Ovary (tissue), 10 donors: ENCODE results near the gene TNP2. TPM values are rescaled to one million over a fixed set of nuclear protein-coding genes. Genes with fewer than 3 reads are reported as not detected.
A peak's percentile ranks its signal among the peaks of the same experiment; 100 is the strongest.

Experiments used
- DNase-seq, 5 donors: peaks; one replicate each; pipeline ENCODE4 v3.0.0-alpha.2; 2019 to 2020
- H3K27ac ChIP-seq, 2 donors: fragments of 200-600 bp; one replicate each; pipeline versions ENCODE4 v1.5.1 to v1.8.0; 2019 to 2022
- H3K27me3 ChIP-seq: fragments of 200-600 bp; one replicate; pipeline ENCODE4 v1.8.0; 2022
- H3K36me3 ChIP-seq: fragments of 200-600 bp; sonication (generic); one replicate; pipeline ENCODE4 v1.5.1; 2019
- H3K4me1 ChIP-seq: one replicate; pipeline ENCODE4 v1.8.1; 2013; ENCODE audit warnings: mild to moderate bottlenecking, moderate library complexity; ENCODE audit not compliant: insufficient read depth
- H3K4me3 ChIP-seq: fragments of 200-600 bp; sonication (generic); one replicate; pipeline ENCODE4 v1.5.1; 2017
- H3K9me3 ChIP-seq, 2 donors: fragments of 200-600 bp in 1 of 2; sonication (generic) in 1 of 2; one replicate each; pipeline versions ENCODE4 v1.5.1 to v1.8.1; 2013 to 2019; ENCODE audit warnings: mild to moderate bottlenecking in 1 of 2, moderate library complexity in 1 of 2
- CTCF ChIP-seq, 3 donors: fragments of 450-650 bp in 2 of 3; fragments of 200-600 bp in 1 of 3; IDR thresholded peaks; one replicate each; pipeline versions ENCODE4 v1.5.1 to v1.8.0; 2016 to 2022; ENCODE audit warnings: antibody characterized with exemption in 3 of 3, mild to moderate bottlenecking in 1 of 3
- EP300 ChIP-seq: sonication (generic); formaldehyde crosslinking; IDR thresholded peaks from one replicate; pipeline ENCODE4 v1.6.1; 2017; ENCODE audit warnings: antibody characterized with exemption
- POLR2A ChIP-seq: fragments of 450-650 bp; IDR thresholded peaks from one replicate; pipeline ENCODE4 v1.6.1; 2017; ENCODE audit warnings: antibody characterized with exemption, mild to moderate bottlenecking, moderate library complexity
- WGBS, 3 donors: extraction: QIAGEN DNeasy Blood & Tissue Kit in 1 of 3; methylation state at CpG; one replicate each; pipeline versions ENCODE4 v1.1.5 to v1.1.7; 2013 to 2017; 5-methylcytosine and 5-hydroxymethylcytosine counted together
- intact Hi-C, 4 donors: fragments of 100-400 bp; cut with DNase I; formaldehyde crosslinking; loops; one replicate each; pipeline versions ENCODE4 v1.11.0 to v1.15.1; 2022 to 2023
- long read RNA-seq, 3 donors: library from polyadenylated mRNA in 2 of 3; unstranded in 2 of 3; transcript quantifications; one replicate each; pipeline ENCODE4 v2.0.0 and lab custom pipeline, GENCODE V29; 2021 to 2026
- polyA plus RNA-seq, 2 donors: library from polyadenylated mRNA; stranded (reverse); fragments of 200-250 nt in 1 of 2; fragments of 350-450 nt in 1 of 2; fragmentation: Illumina TruSeq in 1 of 2; extraction: RNeasy Lipid Tissue Mini Kit (QIAGEN cat#74804) in 1 of 2; gene quantifications; one replicate each; pipeline ENCODE4 v1.2.3, GENCODE V29; 2013 to 2014
- total RNA-seq, 7 donors: library from RNA; depleted of rRNA in 2 of 7; stranded (reverse); fragments of >200 nt in 2 of 7; fragmentation: NEBNext Ultra II Directional in 3 of 7; extraction: Animal tissue kit (Norgen Biotek cat#: 25700) in 3 of 7; gene quantifications; one replicate each; pipeline versions ENCODE4 v1.1.0 to v1.2.4, GENCODE V29; 2016 to 2023
- donor health status: DM: no; HTN: no; CAD: no; lungs with moderate emphysema.
- donor health status: DM: no; HTN: no; CAD: no.
- donor health status: Bipolar disorder and iron deficiency.
- donor health status: DM: yes; HTN: yes; CAD: no.
- donor health status: DM: no; HTN: no; CAD: no.
- donor health status: DM: yes; HTN: yes; CAD: no.

Gene TNP2
- total RNA-seq = not detected
- polyA plus RNA-seq = not detected
- long read RNA-seq, donor 1 = 0 reads
- long read RNA-seq, donor 2 = 0 reads
- long read RNA-seq, donor 3 = 0 reads

- Histone ChIP-seq H3K36me3 (no peaks in the 10 kb centered on the region), H3K27ac (no peak within 1 kb of the TSS), H3K9me3 (no peaks in the 10 kb centered on the region), H3K4me1 (no peaks in the 10 kb centered on the region), H3K4me3 (no peak within 1 kb of the TSS), H3K27me3 (no peaks in the 10 kb centered on the region)
- TF ChIP-seq CTCF (IDR thresholded peaks at IDR 0.05) (no peak), EP300 (no peak), POLR2A (no peak)
- 95 to 97% (median 97%) methylated on average over 11 of the region's 11 CpGs for WGBS, 3 donors
- no peak for DNase-seq
- intact Hi-C loops = no loop called here
Measured at GRCh38 chr16:11268921-11269375, at the start of gene TNP2. Gene TNP2, minus strand, starts transcription at chr16:11269325. Its CDS starts 63 bp downstream, at chr16:11269262.

- Histone ChIP-seq H3K9me3 (no peaks in the 10 kb centered on the region), H3K4me1 (peaks cover 2% of the 10 kb centered on the region), H3K4me3 (no peak overlapping the region), H3K27ac (no peak overlapping the region), H3K36me3 (no peaks in the 10 kb centered on the region), H3K27me3 (no peaks in the 10 kb centered on the region)
- intact Hi-C loops = no loop called here
- 85 to 98% (median 95%) methylated on average over 8 of the region's 8 CpGs for WGBS, 3 donors
- TF ChIP-seq EP300 (no peak), CTCF (IDR thresholded peaks at IDR 0.05) (no peak), POLR2A (no peak)
- DNase-seq = no peak
Measured at GRCh38 chr16:11318817-11319216, 49.7 kb upstream of the TNP2 start.

- intact Hi-C loops = no loop called here
- Histone ChIP-seq H3K4me3 (no peak overlapping the region), H3K27me3 (no peaks in the 10 kb centered on the region), H3K4me1 (peaks cover 14% of the 10 kb centered on the region), H3K27ac (peak overlapping the region in 1 of 2 donors; percentile 48), H3K36me3 (no peaks in the 10 kb centered on the region), H3K9me3 (no peaks in the 10 kb centered on the region)
- TF ChIP-seq CTCF (IDR thresholded peaks at IDR 0.05) = no peak
- no peak for TF ChIP-seq POLR2A
- no peak for TF ChIP-seq EP300
- 68 to 75% (median 72%) methylated on average over 21 to 23 of the region's 23 CpGs for WGBS, 3 donors
- peak in 2 of 5 donors; percentile 37 to 47 for DNase-seq
Measured at GRCh38 chr16:11316331-11317015, 47.3 kb upstream of the TNP2 start.

GRCh38 chr16:11315510-11315909 is 46.4 kb upstream of the TNP2 start:
- DNase-seq = peak in 2 of 5 donors; percentile 42 to 64
- TF ChIP-seq POLR2A (no peak), CTCF (IDR thresholded peaks at IDR 0.05) (peak in 2 of 3 donors; percentile 15 to 19), EP300 (no peak)
- H3K4me1 ChIP-seq = peaks cover 17% of the 10 kb centered on the region
- H3K4me3 ChIP-seq = no peak overlapping the region
- H3K9me3 ChIP-seq = no peaks in the 10 kb centered on the region
- 18 to 21% (median 19%) methylated on average over 13 of the region's 13 CpGs for WGBS, 3 donors
- no peaks in the 10 kb centered on the region for H3K36me3 ChIP-seq
- H3K27ac ChIP-seq = peak overlapping the region; percentile 2 to 48
- intact Hi-C loops = no loop called here
- H3K27me3 ChIP-seq = no peaks in the 10 kb centered on the region
